Activated CD4-positive, alpha-beta T cell treated with anti-CD3 and anti-CD28 coated beads, Interleukin-10, Interleukin-2, amounts not matched to agents 100 ng/mL and 50 ng/mL, durations not matched to agents 16 hours and 8 hours (primary cell): ENCODE measurements around the gene TNFRSF6B.
A peak's percentile ranks its signal among the peaks of the same experiment; 100 is the strongest.
"Not testable (repeated sequence)": the region's sequence is repeated elsewhere in the genome, so short reads cannot be mapped to it uniquely, and the experiment has no call there.

Experiments used
- DNase-seq: peaks from one replicate; pipeline ENCODE4 v3.0.0-alpha.2; 2020

The TNFRSF6B gene

GRCh38 chr20:63696628-63697356 is at the start of gene TNFRSF6B:
Gene TNFRSF6B, plus strand, starts transcription at chr20:63696652. Its CDS starts 116 bp downstream, at chr20:63696768.
- no peak for DNase-seq

- no peak for DNase-seq
Measured at GRCh38 chr20:63648190-63648589, 48.3 kb upstream of the TNFRSF6B start.

GRCh38 chr20:63648895-63649589 is 47.4 kb upstream of the TNFRSF6B start:
- no peak for DNase-seq

GRCh38 chr20:63650486-63650885 is 46.0 kb upstream of the TNFRSF6B start:
- not testable (repeated sequence) for DNase-seq

GRCh38 chr20:63651942-63652191 is 44.6 kb upstream of the TNFRSF6B start:
- no peak for DNase-seq

- DNase-seq, result no peak
Measured at GRCh38 chr20:63652192-63652980, 44.1 kb upstream of the TNFRSF6B start.

- DNase-seq, result peak; percentile 57
Measured at GRCh38 chr20:63653041-63653973, 43.1 kb upstream of the TNFRSF6B start, which contains the start of gene STMN3. Gene STMN3, minus strand, starts transcription at chr20:63653424. Its CDS starts 79 bp downstream, at chr20:63653345.

GRCh38 chr20:63653974-63654668 is 42.3 kb upstream of the TNFRSF6B start:
- DNase-seq, result no peak

GRCh38 chr20:63655249-63655648 is 41.2 kb upstream of the TNFRSF6B start:
- DNase-seq, result no peak

GRCh38 chr20:63656451-63656850 is 40.0 kb upstream of the TNFRSF6B start:
- DNase-seq, result no peak

GRCh38 chr20:63657260-63657936 is 39.1 kb upstream of the TNFRSF6B start:
- DNase-seq, result no peak

GRCh38 chr20:63657937-63658748 is 38.3 kb upstream of the TNFRSF6B start, which contains the start of gene RTEL1:
Gene RTEL1, plus strand, starts transcription at chr20:63658312. Its CDS starts 1,091 bp downstream, at chr20:63659403.
- DNase-seq, result peak; percentile 92

GRCh38 chr20:63658749-63659187 is 37.7 kb upstream of the TNFRSF6B start:
- peak; percentile 56 for DNase-seq

- no peak for DNase-seq
Measured at GRCh38 chr20:63659370-63659769, 37.1 kb upstream of the TNFRSF6B start.

- not testable (repeated sequence) for DNase-seq
Measured at GRCh38 chr20:63660174-63660573, 36.3 kb upstream of the TNFRSF6B start.

- no peak for DNase-seq
Measured at GRCh38 chr20:63660622-63661021, 35.8 kb upstream of the TNFRSF6B start.

- DNase-seq, result no peak
Measured at GRCh38 chr20:63661108-63661507, 35.3 kb upstream of the TNFRSF6B start.

GRCh38 chr20:63661959-63662812 is 34.3 kb upstream of the TNFRSF6B start:
- DNase-seq, result no peak

GRCh38 chr20:63662813-63663189 is 33.7 kb upstream of the TNFRSF6B start:
- DNase-seq, result no peak
